CD4-positive, alpha-beta T cell treated with Interleukin-4 for 1 hour (primary cell): ENCODE data around the gene GATAD2B.

ENCODE experiments used
- DNase-seq, 2 donors: peaks; one replicate each; pipeline ENCODE4 v3.0.0-alpha.2; 2020 to 2022

Gene GATAD2B

DNA sequence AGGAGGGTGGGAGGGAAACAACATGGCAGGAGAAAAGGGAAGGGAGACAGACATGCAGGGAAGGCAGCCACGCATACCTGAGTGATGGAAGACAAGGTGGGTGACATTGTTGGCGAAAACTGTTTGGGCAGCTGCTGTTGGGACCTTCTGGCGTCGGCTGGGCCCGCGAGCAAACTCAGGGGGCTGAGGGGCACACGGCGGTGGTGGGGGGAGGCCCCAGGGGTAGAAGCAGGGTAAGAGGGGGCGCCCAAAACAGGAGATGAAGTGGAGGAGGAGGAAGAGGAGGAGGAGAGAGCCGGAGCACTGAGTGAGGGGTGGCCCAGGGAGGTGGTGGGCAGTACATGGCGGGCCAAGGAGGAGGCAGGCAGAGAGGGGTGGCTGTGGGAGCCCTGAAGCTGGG lies 28.4 kb upstream of the GATAD2B start:
- no peak for DNase-seq

DNA sequence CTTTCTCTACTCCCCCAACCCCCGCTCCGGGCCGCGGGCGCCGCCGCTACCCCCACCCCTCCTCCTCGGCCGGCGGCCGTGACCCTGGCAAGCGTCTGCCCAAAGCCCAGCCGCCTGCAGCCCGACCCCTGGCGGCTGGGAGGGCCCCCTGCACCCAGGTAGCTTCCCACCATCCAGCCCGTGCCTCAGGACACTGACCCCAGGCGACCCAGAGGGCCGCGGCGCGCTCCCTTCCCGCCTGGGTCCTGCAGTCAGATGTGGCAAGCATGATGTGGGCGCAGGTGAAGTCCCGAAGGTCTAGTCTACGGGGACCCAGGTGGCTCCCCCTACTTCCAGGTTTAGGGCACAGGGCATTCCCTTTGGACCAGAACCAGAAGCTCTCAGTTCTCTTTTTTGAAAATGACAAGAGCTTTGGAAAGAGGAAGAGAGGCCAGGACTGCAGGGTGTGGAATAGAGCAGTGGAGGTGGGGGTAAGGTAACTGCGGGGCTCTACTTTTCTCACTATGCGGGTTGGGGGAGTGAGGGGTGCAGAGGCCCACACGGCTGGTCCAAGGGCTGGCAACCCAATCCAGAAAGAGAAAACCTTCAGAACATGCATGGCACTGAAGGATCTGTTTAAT lies 24.0 kb upstream of the GATAD2B start, which contains the start of gene DENND4B:
Gene DENND4B, minus strand, starts transcription at position 97 of the 620 bp plus-strand sequence. CDS start 2,344 bp downstream, outside the sequence.
- DNase-seq, result peak; percentile 78 to 80

- peak; percentile 84 to 93 for DNase-seq
These were observed 23.2 kb upstream of the GATAD2B start for GRCh38 chr1:153945795-153946621.

DNA sequence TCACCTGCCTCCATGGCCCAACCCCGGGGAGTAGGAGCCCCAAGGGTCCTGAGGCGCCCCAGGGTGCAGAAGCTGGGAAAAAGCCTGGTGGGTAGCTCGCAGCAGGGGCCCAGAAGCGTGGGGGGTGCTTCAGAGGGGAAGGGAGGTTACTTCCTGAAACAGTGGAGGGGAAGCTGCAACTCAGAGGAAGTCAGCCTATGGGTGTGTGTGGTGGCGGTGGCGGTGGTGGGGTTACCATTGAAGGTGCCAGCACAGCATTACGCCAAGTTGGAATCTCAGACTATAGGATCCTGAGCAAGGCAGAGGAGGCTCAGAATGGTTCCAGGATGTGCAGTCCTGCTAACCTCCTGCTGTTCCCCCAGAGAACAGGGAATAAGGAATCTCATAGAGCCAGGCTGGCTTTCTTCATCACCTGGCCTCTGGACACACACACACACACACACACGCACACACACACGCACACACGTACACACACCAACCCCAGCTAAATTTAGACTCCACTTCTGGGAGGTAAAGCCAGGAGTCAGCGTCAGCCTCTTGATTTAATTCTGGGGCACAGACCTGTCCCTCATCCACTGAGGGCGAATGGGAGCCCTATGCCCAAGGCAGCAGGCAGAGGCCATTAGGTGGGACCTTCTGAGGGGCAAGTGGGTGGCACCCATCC lies 22.5 kb upstream of the GATAD2B start:
- peak; percentile 88 for DNase-seq

GRCh38 chr1:153944827-153945117 lies 22.0 kb upstream of the GATAD2B start:
- no peak for DNase-seq

DNA sequence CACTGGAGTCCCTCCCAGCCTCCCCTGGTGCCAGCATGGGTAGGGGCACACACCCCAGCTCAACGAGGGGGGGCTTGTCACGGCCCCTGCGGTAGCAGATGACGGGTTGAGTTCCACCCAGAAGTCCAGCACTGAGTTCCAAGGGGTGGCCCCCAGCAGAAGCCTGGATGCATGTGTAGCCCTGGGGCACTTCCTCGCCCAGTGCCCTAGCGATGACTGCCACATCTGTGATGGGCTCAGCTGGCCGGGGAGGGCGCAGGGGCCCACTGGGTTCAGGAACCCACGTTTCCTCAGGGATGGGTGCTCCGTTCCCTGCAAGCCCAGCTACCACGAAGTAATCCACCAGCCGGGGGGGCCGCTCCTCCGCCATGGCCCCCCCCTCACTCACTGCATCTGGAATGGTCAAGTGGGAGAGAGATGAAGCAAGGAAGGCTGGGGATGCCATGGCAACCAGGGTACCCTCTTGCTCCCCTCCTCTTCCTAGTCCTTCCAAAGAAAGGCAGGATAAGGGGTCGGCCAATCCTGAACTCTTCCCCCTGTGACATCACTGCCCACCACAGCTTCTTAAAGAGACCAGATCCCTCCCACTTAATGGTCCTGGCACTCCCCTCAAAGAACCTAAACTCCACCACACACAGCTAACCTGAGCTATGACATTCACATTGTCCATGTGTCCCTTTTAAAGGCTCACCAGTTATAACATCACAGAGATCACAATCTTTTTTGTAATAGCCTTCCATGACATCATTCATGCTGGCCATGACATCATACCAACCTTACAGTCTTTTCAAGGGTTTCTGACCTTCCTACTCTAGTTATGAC lies 21.4 kb upstream of the GATAD2B start:
- peak; percentile 29 to 52 for DNase-seq

DNA sequence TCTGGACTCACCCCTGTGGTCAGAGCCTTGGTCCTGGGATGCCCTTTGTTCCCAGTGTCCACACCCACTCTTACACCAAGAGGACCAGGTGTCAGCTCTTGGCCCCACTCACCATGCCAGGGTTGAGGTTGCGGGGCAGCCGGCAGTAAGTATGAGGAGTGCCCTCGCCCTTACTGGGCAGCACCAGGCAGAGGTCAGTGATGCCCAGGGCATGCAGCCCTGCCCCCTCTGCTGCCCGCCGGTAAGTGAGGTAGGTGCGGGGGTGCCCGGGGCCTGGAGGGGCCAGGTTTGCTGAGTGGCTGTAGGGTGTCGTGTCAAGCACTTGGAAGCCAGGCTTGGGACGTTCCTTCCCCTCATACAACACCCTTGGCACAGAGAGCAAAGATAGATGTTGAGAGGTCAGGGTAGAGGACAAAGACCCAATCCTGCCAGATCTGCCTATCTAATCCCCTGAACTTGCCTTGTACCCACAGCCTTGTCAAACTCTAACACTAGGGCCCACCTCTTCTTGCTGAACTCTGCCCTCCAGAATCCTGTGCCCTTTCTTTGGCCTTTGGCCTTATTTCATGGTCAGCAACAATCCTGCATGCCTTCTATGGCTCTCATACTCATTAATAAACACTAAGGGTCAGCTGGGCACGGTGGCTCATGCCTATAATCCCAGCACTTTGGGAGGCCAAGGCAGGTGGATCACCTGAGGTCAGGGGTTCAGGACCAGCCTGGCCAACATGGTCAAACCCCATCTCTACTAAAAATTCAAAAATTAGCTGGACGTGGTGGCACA lies 20.2 kb upstream of the GATAD2B start:
- DNase-seq, result no peak

GRCh38 chr1:153941826-153942725 lies 19.3 kb upstream of the GATAD2B start:
- DNase-seq, result no peak

DNA sequence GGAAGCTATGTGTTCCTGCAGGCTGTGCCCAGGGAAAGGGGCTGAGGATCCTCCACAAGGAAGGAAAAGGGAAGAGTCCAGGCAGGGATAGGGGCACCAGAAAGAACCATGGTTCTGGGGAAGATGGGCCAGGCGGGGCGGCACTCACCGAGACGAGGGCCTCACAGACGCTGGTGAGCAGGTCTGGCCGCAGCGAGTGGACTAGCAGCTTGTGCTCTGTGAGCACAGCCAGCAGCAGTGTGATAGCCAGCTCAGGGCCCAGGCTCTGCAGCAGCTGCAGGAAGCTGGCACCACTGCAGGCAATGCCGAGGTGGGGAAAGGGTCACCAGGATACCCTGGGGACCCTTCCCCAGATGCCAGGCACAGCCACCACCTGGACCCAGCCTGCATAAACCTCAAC lies 18.0 kb upstream of the GATAD2B start:
- DNase-seq, result no peak

GRCh38 chr1:153939476-153939875 lies 16.7 kb upstream of the GATAD2B start:
- no peak for DNase-seq

GRCh38 chr1:153938996-153939395 lies 16.2 kb upstream of the GATAD2B start:
- no peak for DNase-seq

DNA sequence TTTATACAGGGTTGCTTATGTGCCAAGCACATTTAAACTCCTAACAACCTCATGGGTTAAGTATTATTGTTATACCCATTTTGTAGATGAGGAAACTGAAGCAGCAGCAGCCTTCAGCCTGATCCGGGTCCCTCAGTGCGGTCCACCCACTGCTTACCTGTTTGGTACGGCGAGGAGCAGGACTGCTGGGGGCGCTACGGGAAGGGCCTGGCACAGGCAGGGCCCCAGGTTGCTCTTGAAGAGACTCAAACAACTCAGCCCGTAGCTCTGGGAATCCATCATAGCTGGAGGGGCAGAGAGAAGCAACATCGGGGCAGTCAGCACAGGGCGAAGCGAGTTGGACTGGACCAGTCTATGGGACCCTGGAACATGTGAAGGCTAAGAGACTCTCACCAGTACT lies 14.6 kb upstream of the GATAD2B start:
- no peak for DNase-seq

GRCh38 chr1:153936011-153936802 lies 13.4 kb upstream of the GATAD2B start:
- no peak for DNase-seq

DNA sequence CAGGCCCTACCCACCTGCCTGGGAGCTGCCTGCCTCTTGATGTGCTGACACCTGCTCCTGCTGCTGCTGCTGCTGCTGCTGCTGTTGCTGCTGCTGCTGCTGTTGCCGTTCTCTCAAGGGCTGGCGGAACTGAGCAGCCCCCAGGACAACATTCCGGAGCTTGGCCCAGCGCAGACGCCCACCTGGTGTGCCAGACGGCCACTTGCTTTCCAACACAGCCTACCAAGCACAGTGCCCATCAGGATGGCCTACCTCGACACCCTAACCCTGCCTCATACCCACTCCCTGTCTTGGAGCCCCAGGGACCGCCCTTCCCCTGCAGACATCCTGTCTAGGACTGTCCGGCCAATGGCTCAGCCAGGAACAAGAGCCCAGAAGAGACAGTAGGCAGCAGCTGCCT lies 12.0 kb upstream of the GATAD2B start:
- DNase-seq, result no peak

- no peak for DNase-seq
These were observed 11.2 kb upstream of the GATAD2B start for GRCh38 chr1:153933955-153934354.

DNA sequence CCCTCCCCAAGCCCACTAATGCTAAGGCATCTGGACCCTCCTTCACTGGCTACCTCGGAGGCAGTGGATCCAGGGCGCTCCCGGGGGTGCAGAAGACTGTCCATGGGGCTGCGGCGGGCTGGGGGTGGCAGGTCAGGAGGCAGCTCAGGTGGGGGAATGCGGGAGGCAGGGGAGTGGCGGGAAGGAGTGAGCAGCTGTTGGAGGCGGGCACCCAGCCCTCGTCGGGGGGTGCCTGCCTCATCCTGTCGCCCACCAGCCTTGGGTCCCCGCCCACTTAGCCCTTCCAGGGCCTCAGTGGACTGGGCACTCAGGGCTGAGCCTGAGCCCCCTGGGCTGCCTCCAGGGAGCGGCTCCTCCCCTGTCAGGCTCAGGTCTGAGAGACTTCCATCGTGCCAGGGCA lies 10.7 kb upstream of the GATAD2B start:
- no peak for DNase-seq

DNA sequence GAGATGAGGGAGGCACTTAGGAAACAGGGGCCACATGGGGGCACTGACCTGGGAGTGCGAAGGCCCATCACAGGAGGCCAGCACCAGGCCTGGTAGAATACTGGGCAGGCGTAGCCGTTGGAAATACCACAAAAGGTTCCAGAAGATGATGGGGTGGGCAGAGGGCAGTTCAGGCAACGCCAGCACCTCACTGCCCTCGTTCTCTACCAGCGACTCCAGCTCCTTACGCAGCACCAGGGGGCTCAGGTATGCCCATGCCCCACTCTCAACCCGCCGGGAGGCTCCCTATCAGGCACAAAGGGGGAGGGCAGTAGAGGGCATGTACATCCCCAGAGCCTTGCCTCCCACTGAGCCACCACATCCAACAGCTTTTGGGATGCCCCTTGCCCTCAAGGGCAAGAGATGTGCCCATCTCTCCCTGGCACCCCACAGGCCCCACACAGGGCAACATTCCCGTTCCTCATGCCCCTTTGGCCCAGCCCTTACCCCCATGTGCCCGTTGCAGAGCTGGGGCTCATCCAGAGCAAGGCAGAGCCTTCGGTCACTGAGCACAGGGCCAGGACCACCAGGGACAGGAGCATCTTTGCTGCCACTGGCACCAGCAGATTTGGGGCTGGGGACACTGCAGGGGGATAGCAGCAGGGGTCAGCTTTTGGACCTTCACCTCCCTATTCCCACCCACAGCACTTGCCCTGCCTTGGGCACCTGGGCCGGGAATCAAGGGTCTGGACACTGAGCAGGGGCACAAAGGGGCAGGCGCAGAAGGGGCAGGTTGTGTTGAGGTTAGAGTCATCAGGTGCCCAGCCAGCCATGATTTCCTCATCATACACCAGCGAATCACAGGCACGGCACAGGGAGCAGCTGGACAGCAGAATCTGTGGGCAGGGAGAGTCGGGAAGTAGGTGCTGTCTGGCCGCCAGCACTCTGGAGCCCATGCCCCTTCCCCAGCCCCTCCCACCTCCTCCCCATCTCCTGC lies 9.7 kb upstream of the GATAD2B start:
- no peak for DNase-seq

GRCh38 chr1:153929981-153930948 lies 7.5 kb upstream of the GATAD2B start:
- DNase-seq, result no peak
